ENCODE results near the gene RMND1.

DNA sequence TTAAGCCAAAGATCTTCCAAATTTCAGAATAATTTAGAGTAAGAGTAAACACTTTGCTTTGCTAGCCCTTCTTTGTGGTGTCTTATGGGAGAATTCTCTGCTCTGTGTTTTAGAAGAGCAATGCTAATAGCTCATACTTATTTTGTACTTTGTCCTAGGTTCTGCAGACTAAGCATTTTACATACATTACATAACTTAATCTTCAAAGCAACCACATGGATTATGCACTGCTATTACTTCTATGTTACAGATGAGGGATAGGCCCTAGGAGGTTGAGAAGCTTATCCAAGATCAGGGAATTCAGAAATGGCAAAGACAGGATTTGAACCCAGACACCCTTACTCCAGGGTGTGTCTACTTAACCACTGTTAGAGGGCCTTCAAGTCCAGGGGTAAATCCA is 32.1 kb upstream of the RMND1 start:
- TF ChIP-seq, protein P1, sequence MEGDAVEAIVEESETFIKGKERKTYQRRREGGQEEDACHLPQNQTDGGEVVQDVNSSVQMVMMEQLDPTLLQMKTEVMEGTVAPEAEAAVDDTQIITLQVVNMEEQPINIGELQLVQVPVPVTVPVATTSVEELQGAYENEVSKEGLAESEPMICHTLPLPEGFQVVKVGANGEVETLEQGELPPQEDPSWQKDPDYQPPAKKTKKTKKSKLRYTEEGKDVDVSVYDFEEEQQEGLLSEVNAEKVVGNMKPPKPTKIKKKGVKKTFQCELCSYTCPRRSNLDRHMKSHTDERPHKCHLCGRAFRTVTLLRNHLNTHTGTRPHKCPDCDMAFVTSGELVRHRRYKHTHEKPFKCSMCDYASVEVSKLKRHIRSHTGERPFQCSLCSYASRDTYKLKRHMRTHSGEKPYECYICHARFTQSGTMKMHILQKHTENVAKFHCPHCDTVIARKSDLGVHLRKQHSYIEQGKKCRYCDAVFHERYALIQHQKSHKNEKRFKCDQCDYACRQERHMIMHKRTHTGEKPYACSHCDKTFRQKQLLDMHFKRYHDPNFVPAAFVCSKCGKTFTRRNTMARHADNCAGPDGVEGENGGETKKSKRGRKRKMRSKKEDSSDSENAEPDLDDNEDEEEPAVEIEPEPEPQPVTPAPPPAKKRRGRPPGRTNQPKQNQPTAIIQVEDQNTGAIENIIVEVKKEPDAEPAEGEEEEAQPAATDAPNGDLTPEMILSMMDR (IDR thresholded peaks at IDR 0.05), result no peak
- TF ChIP-seq EZH2 (IDR thresholded peaks at IDR 0.05) (no peak), EZH2phosphoT487 (IDR thresholded peaks at IDR 0.05) (no peak)

All from neural progenitor cell (in vitro differentiated cells).